Muscle of leg (tissue), 11 donors: ENCODE measurements around the gene KIF5A. TPM values are rescaled to one million over a fixed set of nuclear protein-coding genes. Genes with fewer than 3 reads are reported as not detected.

Experiments
- DNase-seq: peaks from one replicate; pipeline ENCODE4 v3.0.0; 2013
- H3K27ac ChIP-seq: one replicate; pipeline ENCODE4 v1.5.1; 2013; ENCODE audit warnings: mild to moderate bottlenecking, low read length, control low read depth
- H3K27me3 ChIP-seq: one replicate; pipeline ENCODE4 v1.6.1; 2013; ENCODE audit warnings: low read length; ENCODE audit not compliant: control insufficient read depth, insufficient read depth
- H3K36me3 ChIP-seq: one replicate; pipeline ENCODE4 v1.6.1; 2013; ENCODE audit warnings: low read length; ENCODE audit not compliant: control insufficient read depth, insufficient read depth
- H3K4me1 ChIP-seq: one replicate; pipeline ENCODE4 v1.6.1; 2013; ENCODE audit warnings: low read length; ENCODE audit not compliant: control insufficient read depth, insufficient read depth
- H3K4me3 ChIP-seq: one replicate; pipeline ENCODE4 v1.5.1; 2013; ENCODE audit warnings: low read length, control low read depth
- H3K9me3 ChIP-seq: replicated peaks from 2 replicates; pipeline ENCODE4 v1.6.1; 2013; ENCODE audit warnings: low read depth, low read length; ENCODE audit not compliant: control insufficient read depth
- WGBS: methylation state at CpG from one replicate; pipeline ENCODE4 v1.1.5; 2013; ENCODE audit warnings: missing lambda C conversion rate; ENCODE audit not compliant: insufficient coverage; 5-methylcytosine and 5-hydroxymethylcytosine counted together
- polyA plus RNA-seq, 8 donors: library from polyadenylated mRNA; unstranded; fragments of 120-200 nt; gene quantifications; one replicate each; pipeline versions ENCODE4 v1.2.1 to v1.2.3, GENCODE V29; 2013; ENCODE audit warnings: inconsistent platforms in 1 of 8, low replicate concordance in 1 of 8; ENCODE audit not compliant: insufficient read length in 8 of 8, insufficient read depth in 1 of 8
- total RNA-seq: library from RNA; stranded (reverse); fragments of 120-200 nt; gene quantifications from one replicate; pipeline ENCODE4 v1.2.4, GENCODE V29; 2013

The KIF5A gene
- total and polyA plus RNA-seq, 9 donors = 0.04 to 0.85 (median 0.11) TPM; not detected in 1

- 100% methylated on average over 1 of the region's 4 CpGs for WGBS
Observed at GRCh38 chr12:57526477-57527126, 23.2 kb upstream of the KIF5A start.

GRCh38 chr12:57527184-57527583, 22.7 kb upstream of the KIF5A start:
- Histone ChIP-seq H3K9me3 (no peaks in the 10 kb centered on the region), H3K27ac (no peak overlapping the region), H3K4me1 (peaks cover 23% of the 10 kb centered on the region), H3K36me3 (peaks cover 82% of the 10 kb centered on the region), H3K4me3 (no peak overlapping the region), H3K27me3 (no peaks in the 10 kb centered on the region)
- no CpG with 5 or more reads among the region's 5 CpGs for WGBS
- no peak for DNase-seq

More at GRCh38 chr12:57526477-57527126, 23.2 kb upstream of the KIF5A start:
- Histone ChIP-seq H3K4me3 (no peak overlapping the region), H3K27me3 (no peaks in the 10 kb centered on the region), H3K9me3 (no peaks in the 10 kb centered on the region), H3K36me3 (peaks cover 76% of the 10 kb centered on the region), H3K27ac (no peak overlapping the region), H3K4me1 (peaks cover 29% of the 10 kb centered on the region)
- DNase-seq = no peak

DNA sequence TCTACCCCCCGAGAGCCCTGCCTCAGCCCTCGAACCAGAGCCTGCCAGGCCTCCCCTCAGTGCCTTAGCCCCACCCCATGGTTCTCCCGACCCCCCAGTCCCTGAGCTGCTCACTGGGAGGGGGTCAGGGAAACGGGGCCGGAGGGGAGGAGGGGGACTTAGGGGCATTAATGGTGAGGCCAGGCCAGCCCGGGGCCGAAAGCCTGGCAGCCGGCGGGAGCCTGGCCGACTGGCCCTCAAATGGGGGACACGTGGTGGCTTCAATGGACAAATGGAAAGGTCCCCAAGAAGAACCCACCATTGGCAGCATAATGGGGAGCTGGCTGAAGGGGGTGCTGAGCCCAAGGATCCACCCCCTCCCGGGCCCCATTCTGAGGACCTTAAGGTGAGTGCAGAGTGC, 21.7 kb upstream of the KIF5A start:
- no peak for DNase-seq
- Histone ChIP-seq H3K27me3 (no peaks in the 10 kb centered on the region), H3K4me3 (no peak overlapping the region), H3K27ac (no peak overlapping the region), H3K36me3 (peaks cover 92% of the 10 kb centered on the region), H3K9me3 (no peaks in the 10 kb centered on the region), H3K4me1 (peaks cover 21% of the 10 kb centered on the region)
- 86% methylated on average over 5 of the region's 12 CpGs for WGBS

- Histone ChIP-seq H3K36me3 (peaks cover 96% of the 10 kb centered on the region), H3K27ac (no peak overlapping the region)
- WGBS = no CpG with 5 or more reads among the region's 10 CpGs
Observed at GRCh38 chr12:57528831-57529555, 20.9 kb upstream of the KIF5A start.

GRCh38 chr12:57529831-57530230, 20.0 kb upstream of the KIF5A start:
- no peak for DNase-seq
- no peaks in the 10 kb centered on the region for H3K27me3 ChIP-seq
- H3K9me3 ChIP-seq = no peaks in the 10 kb centered on the region
- H3K27ac ChIP-seq = no peak overlapping the region
- WGBS = no CpG with 5 or more reads among the region's 6 CpGs
- H3K4me3 ChIP-seq = no peak overlapping the region
- H3K4me1 ChIP-seq = peaks cover 5% of the 10 kb centered on the region
- peaks cover 96% of the 10 kb centered on the region for H3K36me3 ChIP-seq

More at GRCh38 chr12:57528831-57529555, 20.9 kb upstream of the KIF5A start:
- Histone ChIP-seq H3K9me3 (no peaks in the 10 kb centered on the region), H3K4me3 (no peak overlapping the region), H3K4me1 (peaks cover 13% of the 10 kb centered on the region), H3K27me3 (no peaks in the 10 kb centered on the region)
- no peak for DNase-seq

DNA sequence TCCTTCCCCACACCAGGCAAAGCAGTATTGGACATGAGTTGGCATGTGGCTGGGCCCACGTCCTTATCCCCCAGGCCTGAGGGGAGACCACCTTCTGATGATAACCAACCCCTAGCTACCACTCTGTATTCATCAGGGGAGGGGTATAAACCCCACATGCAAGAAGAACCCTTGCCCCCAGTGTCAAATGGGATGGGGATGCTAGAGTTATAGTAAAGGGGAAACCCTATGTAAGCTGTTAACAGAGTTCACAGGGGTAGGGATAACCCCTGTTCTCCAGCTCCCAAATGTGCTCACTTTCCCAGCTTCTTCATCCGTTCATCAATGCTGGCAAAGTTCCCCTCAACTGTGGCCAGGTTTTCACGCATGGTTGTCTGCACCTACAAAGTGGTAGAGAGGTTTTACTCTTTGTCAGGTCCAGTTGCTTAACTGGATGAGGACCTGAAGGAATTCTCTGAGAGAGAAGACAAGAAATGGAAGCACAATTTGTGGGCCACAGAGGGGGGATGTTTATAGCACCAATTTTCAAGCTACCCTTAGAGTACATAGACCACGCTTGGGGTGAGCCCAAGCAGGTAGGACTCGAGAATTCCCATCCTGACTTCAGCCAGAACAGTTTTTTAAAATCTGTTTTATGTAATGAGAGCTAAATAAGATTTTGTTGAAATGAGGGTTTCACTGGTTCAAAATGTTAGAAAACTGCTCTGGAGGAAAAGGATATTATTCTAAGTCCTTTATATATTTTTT, 19.3 kb upstream of the KIF5A start:
- H3K36me3 ChIP-seq = peaks cover 96% of the 10 kb centered on the region
- no peaks in the 10 kb centered on the region for H3K27me3 ChIP-seq
- H3K4me1 ChIP-seq = peaks cover 4% of the 10 kb centered on the region
- H3K4me3 ChIP-seq = no peak overlapping the region
- 60% methylated on average over 1 of the region's 5 CpGs for WGBS
- H3K9me3 ChIP-seq = no peaks in the 10 kb centered on the region
- no peak for DNase-seq
- H3K27ac ChIP-seq = no peak overlapping the region

GRCh38 chr12:57531836-57532235, 18.0 kb upstream of the KIF5A start:
- DNase-seq = no peak
- WGBS = 57% methylated on average over 1 of the region's 1 CpG
- no peak overlapping the region for H3K27ac ChIP-seq
- H3K4me1 ChIP-seq = peaks cover 4% of the 10 kb centered on the region
- no peaks in the 10 kb centered on the region for H3K9me3 ChIP-seq
- no peaks in the 10 kb centered on the region for H3K27me3 ChIP-seq
- H3K4me3 ChIP-seq = no peak overlapping the region
- peaks cover 96% of the 10 kb centered on the region for H3K36me3 ChIP-seq

DNA sequence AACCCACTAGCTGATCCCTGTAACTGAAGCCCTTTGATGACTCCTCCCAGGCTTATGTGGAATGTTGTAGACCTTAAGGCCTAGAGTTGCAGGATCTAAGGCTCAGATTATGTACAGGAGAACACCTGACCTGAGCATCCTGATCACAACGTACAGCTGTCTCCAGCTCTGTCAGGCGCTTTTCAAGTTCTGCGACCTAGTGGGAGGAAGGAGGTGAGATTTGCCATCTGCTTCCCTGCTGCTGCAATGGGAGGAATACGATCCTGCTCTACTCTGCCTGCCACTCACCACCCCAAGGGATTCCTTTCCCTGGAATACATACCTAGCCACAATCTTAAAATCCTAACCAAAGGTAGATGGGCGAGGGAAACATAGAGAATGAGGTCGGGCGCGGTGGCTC, 16.7 kb upstream of the KIF5A start:
- Histone ChIP-seq H3K4me3 (no peak overlapping the region), H3K27me3 (no peaks in the 10 kb centered on the region), H3K4me1 (no peaks in the 10 kb centered on the region), H3K27ac (no peak overlapping the region), H3K36me3 (peaks cover 93% of the 10 kb centered on the region), H3K9me3 (no peaks in the 10 kb centered on the region)
- no CpG with 5 or more reads among the region's 8 CpGs for WGBS
- no peak for DNase-seq

GRCh38 chr12:57534250-57534649, 15.6 kb upstream of the KIF5A start:
- DNase-seq = no peak
- Histone ChIP-seq H3K4me1 (no peaks in the 10 kb centered on the region), H3K4me3 (no peak overlapping the region), H3K36me3 (peaks cover 94% of the 10 kb centered on the region), H3K9me3 (no peaks in the 10 kb centered on the region), H3K27ac (no peak overlapping the region), H3K27me3 (no peaks in the 10 kb centered on the region)
- WGBS = 92% methylated on average over 5 of the region's 5 CpGs

DNA sequence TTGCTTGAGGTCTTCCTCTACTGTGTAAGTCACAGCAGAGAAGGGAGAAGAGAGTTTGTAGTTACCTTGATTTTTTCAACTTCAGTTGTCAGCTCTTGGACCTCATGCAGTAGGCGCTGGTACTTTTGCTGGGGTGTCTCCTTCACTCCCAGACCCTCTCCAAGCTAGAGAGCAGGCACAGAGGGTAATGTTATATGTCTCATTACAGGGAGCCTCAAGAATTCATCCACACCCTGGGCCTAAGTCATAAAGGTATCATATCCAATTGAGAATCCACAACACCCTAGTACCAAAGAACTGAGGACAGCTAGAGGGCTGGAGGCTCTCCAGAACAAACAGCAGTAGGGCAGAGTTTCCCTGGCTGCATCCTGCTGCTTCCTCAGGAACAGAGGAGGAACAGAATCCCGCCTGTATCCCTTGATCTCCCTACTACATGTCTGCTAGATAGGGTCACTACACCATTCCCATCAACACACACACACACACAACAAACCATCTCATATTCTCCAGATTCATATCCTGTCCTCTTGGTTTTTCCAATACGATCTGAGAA, 14.8 kb upstream of the KIF5A start:
- H3K27me3 ChIP-seq = no peaks in the 10 kb centered on the region
- H3K4me1 ChIP-seq = no peaks in the 10 kb centered on the region
- WGBS = 78% methylated on average over 1 of the region's 3 CpGs
- no peaks in the 10 kb centered on the region for H3K9me3 ChIP-seq
- no peak for DNase-seq
- peaks cover 90% of the 10 kb centered on the region for H3K36me3 ChIP-seq
- H3K27ac ChIP-seq = no peak overlapping the region
- H3K4me3 ChIP-seq = no peak overlapping the region
